ENCODE results near the gene KSR1. TPM values are rescaled to one million over a fixed set of nuclear protein-coding genes. Genes with fewer than 3 reads are reported as not detected.

The KSR1 gene
- total and polyA plus RNA-seq, 9 of the 15 experiments (the other 6 are each of a cell fraction or from before 2014, with no cell fraction given): 1.4 to 51.7 (median 18.4) TPM

DNA sequence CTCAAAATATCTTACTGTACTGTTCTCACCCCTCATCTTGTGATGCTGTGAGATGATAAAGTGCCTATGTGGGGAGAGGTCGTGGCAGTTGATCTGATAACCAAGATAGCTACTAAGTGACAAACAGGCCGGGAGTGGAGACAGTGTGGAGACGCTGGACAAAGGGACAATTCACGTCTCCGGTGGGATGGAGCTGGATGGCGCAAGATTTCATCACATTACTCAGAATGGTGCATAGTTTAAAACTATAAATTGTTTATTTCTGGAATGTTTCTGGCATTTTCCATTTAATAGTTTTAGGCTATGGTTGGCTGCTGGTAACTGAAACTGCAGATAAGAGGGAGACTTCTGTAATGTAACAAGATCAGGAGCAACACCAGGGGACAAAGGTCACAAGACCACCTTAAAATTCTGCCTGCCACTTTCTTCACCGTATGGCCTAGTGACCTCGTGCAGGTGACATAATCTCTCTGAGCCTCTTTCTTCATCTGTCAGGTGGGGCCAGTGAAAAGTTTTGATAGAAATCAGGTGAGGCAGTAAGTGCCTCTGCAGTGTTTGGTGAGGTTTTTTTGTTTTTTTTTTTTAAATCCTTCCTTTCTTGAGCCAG is 120.3 kb downstream of the KSR1 start (continued):
- TF ChIP-seq, protein P1, sequence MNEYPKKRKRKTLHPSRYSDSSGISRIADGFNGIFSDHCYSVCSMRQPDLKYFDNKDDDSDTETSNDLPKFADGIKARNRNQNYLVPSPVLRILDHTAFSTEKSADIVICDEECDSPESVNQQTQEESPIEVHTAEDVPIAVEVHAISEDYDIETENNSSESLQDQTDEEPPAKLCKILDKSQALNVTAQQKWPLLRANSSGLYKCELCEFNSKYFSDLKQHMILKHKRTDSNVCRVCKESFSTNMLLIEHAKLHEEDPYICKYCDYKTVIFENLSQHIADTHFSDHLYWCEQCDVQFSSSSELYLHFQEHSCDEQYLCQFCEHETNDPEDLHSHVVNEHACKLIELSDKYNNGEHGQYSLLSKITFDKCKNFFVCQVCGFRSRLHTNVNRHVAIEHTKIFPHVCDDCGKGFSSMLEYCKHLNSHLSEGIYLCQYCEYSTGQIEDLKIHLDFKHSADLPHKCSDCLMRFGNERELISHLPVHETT (CRISPR knock-in tag; conservative IDR thresholded peaks at IDR 0.05 in 1 of 2, IDR thresholded peaks at IDR 0.05 in 1 of 2): no peak
- TF ChIP-seq U2AF1 (optimal IDR thresholded peaks at IDR 0.05; ENCODE audit: low read depth, low read length) (no peak), NFXL1 (CRISPR knock-in tag; IDR thresholded peaks at IDR 0.05) (no peak), RCOR1 (IDR thresholded peaks at IDR 0.05; ENCODE audit: borderline replicate concordance in 1 of 2, low read depth in 2 of 2, low read length in 2 of 2) (peak in 1 of 2 experiments; percentile 74; a peak in 2 of 4 replicates), C11orf30 (IDR thresholded peaks at IDR 0.05; ENCODE audit: low read depth) (no peak), MCM2 (IDR thresholded peaks at IDR 0.05; ENCODE audit: low read depth) (no peak), SAFB2 (IDR thresholded peaks at IDR 0.05; ENCODE audit: borderline replicate concordance, low read depth, low read length, severe bottlenecking) (no peak), SNIP1 (IDR thresholded peaks at IDR 0.05; ENCODE audit: low read depth) (no peak), SOX6 (IDR thresholded peaks at IDR 0.05) (peak; percentile 78; the same call in 1 of the 2 replicates), GABPB1 (CRISPR knock-in tag; IDR thresholded peaks at IDR 0.05) (no peak), SIX5 (IDR thresholded peaks at IDR 0.05; ENCODE audit: borderline replicate concordance in 1 of 2, insufficient read depth in 1 of 2, low read depth in 1 of 2, low read length in 2 of 2) (no peak), TCF7 (IDR thresholded peaks at IDR 0.05; ENCODE audit: borderline replicate concordance) (no peak), SREBF2 (CRISPR knock-in tag; IDR thresholded peaks at IDR 0.05) (no peak), CBFA2T3 (IDR thresholded peaks at IDR 0.05) (0 out of 2 replicates have a peak, but pooled peaks have one; percentile 2), NCOA6 (IDR thresholded peaks at IDR 0.05) (no peak), GTF2E2 (tag; IDR thresholded peaks at IDR 0.05) (no peak), ARNT (IDR thresholded peaks at IDR 0.05) (no peak), ADNP (tag; IDR thresholded peaks at IDR 0.05) (0 out of 2 replicates have a peak, but pooled peaks have one; percentile 20), ZZZ3 (IDR thresholded peaks at IDR 0.05) (no peak), TCFL5 (CRISPR knock-in tag; conservative IDR thresholded peaks at IDR 0.05) (no peak)
- TF ChIP-seq, protein P2, sequence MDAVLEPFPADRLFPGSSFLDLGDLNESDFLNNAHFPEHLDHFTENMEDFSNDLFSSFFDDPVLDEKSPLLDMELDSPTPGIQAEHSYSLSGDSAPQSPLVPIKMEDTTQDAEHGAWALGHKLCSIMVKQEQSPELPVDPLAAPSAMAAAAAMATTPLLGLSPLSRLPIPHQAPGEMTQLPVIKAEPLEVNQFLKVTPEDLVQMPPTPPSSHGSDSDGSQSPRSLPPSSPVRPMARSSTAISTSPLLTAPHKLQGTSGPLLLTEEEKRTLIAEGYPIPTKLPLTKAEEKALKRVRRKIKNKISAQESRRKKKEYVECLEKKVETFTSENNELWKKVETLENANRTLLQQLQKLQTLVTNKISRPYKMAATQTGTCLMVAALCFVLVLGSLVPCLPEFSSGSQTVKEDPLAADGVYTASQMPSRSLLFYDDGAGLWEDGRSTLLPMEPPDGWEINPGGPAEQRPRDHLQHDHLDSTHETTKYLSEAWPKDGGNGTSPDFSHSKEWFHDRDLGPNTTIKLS (IDR thresholded peaks at IDR 0.05; ENCODE audit: borderline replicate concordance, low read depth): no peak
- TF ChIP-seq, protein P3, sequence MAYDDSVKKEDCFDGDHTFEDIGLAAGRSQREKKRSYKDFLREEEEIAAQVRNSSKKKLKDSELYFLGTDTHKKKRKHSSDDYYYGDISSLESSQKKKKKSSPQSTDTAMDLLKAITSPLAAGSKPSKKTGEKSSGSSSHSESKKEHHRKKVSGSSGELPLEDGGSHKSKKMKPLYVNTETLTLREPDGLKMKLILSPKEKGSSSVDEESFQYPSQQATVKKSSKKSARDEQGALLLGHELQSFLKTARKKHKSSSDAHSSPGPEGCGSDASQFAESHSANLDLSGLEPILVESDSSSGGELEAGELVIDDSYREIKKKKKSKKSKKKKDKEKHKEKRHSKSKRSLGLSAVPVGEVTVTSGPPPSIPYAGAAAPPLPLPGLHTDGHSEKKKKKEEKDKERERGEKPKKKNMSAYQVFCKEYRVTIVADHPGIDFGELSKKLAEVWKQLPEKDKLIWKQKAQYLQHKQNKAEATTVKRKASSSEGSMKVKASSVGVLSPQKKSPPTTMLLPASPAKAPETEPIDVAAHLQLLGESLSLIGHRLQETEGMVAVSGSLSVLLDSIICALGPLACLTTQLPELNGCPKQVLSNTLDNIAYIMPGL (CRISPR knock-in tag; IDR thresholded peaks at IDR 0.05): 0 out of 2 replicates have a peak, but pooled peaks have one; percentile 12
- TF ChIP-seq, protein P4, sequence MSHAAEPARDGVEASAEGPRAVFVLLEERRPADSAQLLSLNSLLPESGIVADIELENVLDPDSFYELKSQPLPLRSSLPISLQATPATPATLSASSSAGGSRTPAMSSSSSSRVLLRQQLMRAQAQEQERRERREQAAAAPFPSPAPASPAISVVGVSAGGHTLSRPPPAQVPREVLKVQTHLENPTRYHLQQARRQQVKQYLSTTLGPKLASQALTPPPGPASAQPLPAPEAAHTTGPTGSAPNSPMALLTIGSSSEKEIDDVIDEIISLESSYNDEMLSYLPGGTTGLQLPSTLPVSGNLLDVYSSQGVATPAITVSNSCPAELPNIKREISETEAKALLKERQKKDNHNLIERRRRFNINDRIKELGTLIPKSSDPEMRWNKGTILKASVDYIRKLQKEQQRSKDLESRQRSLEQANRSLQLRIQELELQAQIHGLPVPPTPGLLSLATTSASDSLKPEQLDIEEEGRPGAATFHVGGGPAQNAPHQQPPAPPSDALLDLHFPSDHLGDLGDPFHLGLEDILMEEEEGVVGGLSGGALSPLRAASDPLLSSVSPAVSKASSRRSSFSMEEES (CRISPR knock-in tag; IDR thresholded peaks at IDR 0.05): no peak
